Measurements from ENCODE around the gene PDGFRA.

DNA sequence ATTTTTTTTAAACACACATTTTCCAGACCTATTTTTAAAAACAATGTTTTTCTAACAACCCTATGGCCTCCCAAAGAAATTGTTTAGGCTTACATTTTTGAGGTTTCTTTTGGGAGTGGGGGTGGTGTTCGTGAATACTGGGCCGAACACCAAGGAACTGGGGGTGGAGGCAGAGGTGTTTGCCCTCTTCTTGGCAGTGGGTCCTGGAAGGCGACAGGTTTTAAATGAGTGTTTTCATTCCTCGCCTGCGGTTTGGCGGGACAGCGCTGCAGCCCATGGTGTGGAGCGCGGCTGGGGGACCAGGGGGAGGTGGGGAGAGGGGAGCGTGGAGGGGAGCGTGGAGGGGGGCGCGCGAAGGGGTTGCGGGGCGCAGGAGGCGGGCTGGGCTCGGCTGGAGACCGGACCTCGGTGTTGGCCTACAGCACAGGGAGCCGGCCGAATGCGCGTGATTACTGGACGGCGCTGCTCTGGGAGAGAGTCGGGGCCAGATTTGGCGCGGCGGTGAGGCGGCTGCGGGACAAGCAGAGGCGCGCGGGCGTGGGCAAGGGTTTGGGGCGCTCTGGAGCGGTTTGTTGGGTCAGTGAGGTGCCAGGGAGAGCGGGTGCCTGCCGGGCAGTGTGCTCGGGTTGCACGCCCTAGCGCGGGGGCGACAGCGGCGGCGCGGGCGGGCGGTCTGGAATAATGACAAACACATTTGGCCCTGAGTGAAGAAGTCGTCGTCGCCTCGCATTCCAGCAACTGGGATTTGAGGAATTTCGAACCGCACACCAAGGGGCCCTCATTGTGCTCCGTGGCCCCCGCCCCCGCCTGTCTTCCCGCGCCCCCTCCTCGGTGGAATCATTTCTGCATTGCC lies 764 bp downstream of the PDGFRA start:
- TF ChIP-seq POLR2A (IDR thresholded peaks at IDR 0.05) = no peak
- TF ChIP-seq CTCF (IDR thresholded peaks at IDR 0.05) = no peak
